ENCODE data around the gene RNF180.
"Not testable (repeated sequence)": the region's sequence is repeated elsewhere in the genome, so short reads cannot be mapped to it uniquely, and the experiment has no call there.

RNF180 gene

DNA sequence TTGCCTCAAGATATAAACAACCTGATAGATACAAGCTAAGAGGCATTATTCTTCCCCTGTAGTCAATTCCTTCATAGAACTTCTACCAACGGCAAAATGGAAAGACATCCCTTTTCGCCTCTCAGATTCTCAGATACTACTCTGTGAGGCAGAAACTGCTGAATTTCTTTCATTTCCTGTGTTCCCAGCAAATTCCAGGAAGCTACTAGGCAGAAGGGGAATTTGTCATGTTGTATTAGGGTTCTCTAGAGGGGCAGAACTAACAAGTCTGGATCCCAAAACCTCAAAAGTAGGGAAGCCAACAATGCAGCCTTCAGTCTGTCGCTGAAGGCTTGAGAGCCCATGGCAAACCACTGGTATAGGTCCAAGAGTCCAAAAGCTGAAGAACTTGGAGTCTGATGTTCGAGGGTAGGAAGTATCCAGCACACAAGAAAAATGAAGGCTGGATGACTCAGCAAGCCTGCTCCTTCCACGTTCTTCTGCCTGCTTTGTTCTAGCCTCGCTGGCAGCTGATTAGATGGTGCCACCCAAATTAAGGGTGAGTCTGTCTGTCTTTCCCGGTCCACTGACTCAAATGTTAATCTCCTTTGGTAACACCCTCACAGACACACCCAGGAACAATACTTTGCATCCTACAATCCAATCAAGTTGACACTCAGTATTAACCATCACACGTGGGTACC, 15.2 kb downstream of the RNF180 start:
- no peak for DNase-seq (ENCODE audit: low read depth in 2 of 2, low spot score in 1 of 2)

GRCh38 chr5:64181440-64181839, 15.8 kb downstream of the RNF180 start:
- DNase-seq (ENCODE audit: low read depth in 2 of 2, low spot score in 1 of 2), result no peak

DNA sequence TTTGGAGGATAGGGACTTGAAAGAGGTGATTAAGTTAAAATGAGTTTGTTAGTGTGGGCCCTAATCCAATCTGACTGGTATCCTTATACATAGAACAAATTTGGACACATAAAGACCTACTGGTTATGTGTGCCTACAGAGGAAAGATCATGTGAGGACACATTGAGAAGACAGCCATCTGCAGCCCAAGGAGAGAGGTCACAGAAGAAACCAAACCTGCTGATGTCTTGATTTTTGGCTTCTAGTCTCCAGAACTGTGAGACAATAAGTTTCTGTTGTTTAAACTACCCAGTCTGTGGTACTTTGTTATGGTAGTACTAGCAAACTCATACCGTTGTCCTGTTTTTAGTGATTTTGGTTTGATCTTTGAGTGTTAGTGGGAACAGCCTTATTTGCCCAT, 18.3 kb downstream of the RNF180 start:
- no peak for DNase-seq (ENCODE audit: low read depth in 2 of 2, low spot score in 1 of 2)

DNA sequence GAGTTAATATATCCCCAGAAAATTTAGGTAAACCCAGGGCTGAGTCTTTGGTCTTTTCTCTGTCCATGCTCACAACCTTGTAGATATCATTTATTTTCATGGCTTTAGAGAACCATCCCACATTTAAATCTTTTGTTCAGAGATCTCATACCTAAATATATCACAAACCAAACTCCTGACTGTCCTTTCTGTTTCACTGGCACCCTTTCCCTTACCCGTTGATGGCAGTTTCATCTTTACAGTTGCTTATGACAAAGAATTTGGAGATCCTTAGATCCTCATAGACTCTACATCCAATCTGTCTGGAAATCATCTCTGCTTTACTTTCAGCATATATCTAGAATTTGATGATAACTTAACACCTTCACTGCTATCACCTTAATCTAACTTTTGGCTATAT, 19.2 kb downstream of the RNF180 start:
- no peak for DNase-seq (ENCODE audit: low read depth in 2 of 2, low spot score in 1 of 2)

DNA sequence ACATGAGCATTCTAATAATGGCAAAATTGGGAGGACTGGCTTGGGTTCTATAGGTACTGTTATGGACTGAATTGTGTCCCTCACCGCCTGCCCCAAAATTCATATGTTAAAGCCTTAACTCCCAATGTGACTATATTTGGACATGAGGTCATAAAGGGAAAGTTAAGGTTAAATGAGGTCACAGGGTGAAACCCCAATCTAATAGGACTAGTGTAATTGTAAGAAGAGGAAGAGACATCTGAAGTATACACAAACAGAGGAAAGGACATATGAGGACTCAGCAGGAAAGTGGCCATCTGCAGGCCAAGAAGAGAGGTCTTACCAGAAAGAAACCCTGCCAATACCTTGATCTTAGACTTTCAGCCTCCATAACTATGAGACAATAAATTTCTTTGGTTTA, 23.1 kb downstream of the RNF180 start:
- DNase-seq (ENCODE audit: low read depth in 2 of 2, low spot score in 1 of 2), result no peak

GRCh38 chr5:64190562-64191306, 25.1 kb downstream of the RNF180 start:
- no peak for DNase-seq (ENCODE audit: low read depth in 2 of 2, low spot score in 1 of 2)

DNA sequence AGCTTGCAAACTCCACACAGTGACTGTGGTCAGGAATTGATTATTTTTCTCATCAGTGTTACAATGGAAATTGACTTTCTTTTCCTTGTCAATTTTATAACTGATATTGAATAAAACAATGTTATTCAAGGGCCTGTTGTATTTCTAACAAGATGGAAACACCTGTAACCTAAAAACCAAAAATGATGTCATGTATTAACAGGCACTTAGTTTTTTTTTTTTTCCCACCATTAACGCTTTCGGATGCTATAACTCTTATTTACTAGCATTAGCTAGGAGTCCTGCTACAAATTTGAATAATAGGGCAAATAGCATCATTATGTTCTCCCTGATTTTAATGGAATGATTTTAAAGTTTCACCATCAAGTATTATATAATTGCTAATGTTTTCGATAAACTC, 30.3 kb downstream of the RNF180 start:
- no peak for DNase-seq (ENCODE audit: low read depth in 2 of 2, low spot score in 1 of 2)

GRCh38 chr5:64199425-64199824, 33.8 kb downstream of the RNF180 start:
- DNase-seq (ENCODE audit: low read depth in 2 of 2, low spot score in 1 of 2), result no peak

- no peak for DNase-seq (ENCODE audit: low read depth in 2 of 2, low spot score in 1 of 2)
Measured at GRCh38 chr5:64201996-64202395, 36.4 kb downstream of the RNF180 start.

GRCh38 chr5:64206653-64207052, 41.0 kb downstream of the RNF180 start:
- no peak for DNase-seq (ENCODE audit: low read depth in 2 of 2, low spot score in 1 of 2)

GRCh38 chr5:64207978-64208377, 42.3 kb downstream of the RNF180 start:
- DNase-seq (ENCODE audit: low read depth in 2 of 2, low spot score in 1 of 2), result no peak

- no peak for DNase-seq (ENCODE audit: low read depth in 2 of 2, low spot score in 1 of 2)
Measured at GRCh38 chr5:64209353-64209752, 43.7 kb downstream of the RNF180 start.

DNA sequence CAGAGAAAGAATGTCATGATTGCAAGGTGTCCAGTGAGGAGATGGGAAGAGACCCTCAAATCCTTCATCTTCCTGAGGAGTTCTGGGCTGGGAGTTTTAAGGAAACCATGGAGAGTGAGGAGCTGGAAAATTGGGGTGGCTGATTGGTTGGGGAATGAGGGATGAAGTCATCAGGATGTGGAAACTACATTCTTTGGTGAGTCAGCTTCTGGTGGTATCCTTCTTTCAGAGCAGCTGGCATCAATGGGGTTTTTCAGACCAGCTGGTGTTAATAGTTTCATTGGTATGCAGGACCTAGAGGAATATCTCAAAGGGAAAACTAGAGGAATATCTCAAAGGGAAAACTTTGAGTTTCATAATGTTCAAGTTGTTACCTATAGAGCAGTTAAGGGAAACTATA, 45.2 kb downstream of the RNF180 start:
- DNase-seq (ENCODE audit: low read depth in 2 of 2, low spot score in 1 of 2), result no peak

GRCh38 chr5:64213011-64213410, 47.4 kb downstream of the RNF180 start:
- DNase-seq (ENCODE audit: low read depth in 2 of 2, low spot score in 1 of 2), result no peak

DNA sequence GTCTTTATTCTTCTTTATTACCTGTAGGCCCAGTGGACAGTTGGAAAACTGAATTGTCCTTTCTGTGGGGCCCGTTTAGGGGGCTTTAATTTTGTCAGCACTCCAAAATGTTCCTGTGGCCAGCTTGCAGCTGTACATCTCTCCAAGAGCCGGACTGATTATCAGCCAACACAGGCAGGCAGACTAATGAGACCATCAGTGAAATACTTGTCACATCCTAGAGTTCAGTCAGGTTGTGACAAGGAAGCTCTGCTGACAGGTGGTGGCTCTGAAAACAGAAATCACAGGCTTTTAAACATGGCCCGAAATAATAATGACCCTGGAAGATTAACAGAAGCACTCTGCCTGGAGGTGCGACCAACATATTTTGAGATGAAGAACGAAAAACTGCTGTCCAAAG, 47.9 kb downstream of the RNF180 start:
- DNase-seq (ENCODE audit: low read depth in 2 of 2, low spot score in 1 of 2), result no peak

GRCh38 chr5:64214132-64214531, 48.5 kb downstream of the RNF180 start:
- DNase-seq (ENCODE audit: low read depth in 2 of 2, low spot score in 1 of 2), result no peak

- DNase-seq (ENCODE audit: low read depth in 2 of 2, low spot score in 1 of 2), result no peak
Measured at GRCh38 chr5:64221911-64222310, 56.3 kb downstream of the RNF180 start.

- DNase-seq (ENCODE audit: low read depth in 2 of 2, low spot score in 1 of 2), result not testable (repeated sequence)
Measured at GRCh38 chr5:64225286-64225981, 59.8 kb downstream of the RNF180 start.

GRCh38 chr5:64227131-64227537, 61.5 kb downstream of the RNF180 start:
- DNase-seq (ENCODE audit: low read depth in 2 of 2, low spot score in 1 of 2), result not testable (repeated sequence)

DNA sequence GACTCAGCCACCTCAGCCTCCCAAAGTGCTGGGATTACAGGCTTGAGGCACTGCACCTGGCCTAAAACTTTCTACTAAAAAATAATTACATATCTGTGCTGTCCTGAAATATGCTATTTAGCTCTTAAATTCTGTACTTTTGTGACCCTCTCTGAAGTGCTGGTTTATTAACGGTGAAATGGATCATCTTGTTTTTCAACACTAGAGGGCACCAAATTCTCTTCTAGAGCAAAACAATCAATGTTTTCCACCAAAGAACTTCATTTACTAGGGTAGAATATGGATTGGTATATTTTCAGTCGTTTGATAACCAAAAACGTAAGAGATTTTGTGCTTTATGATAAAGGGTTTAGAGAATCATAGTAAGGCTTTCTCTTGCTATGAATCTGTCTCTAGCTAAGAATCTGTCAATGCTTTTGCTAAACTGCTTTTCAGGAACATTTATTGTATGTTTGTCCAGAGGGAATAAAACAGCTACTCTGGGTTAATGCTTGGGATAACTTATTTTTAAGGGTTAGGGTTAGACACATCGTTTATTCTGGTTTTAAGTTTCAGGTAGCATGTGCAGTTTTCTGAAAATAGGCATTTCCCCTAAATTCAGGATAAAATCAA, 63.6 kb downstream of the RNF180 start:
- DNase-seq (ENCODE audit: low read depth in 2 of 2, low spot score in 1 of 2), result no peak

- DNase-seq (ENCODE audit: low read depth in 2 of 2, low spot score in 1 of 2), result no peak
Measured at GRCh38 chr5:64260756-64261155, 95.1 kb downstream of the RNF180 start.

DNA sequence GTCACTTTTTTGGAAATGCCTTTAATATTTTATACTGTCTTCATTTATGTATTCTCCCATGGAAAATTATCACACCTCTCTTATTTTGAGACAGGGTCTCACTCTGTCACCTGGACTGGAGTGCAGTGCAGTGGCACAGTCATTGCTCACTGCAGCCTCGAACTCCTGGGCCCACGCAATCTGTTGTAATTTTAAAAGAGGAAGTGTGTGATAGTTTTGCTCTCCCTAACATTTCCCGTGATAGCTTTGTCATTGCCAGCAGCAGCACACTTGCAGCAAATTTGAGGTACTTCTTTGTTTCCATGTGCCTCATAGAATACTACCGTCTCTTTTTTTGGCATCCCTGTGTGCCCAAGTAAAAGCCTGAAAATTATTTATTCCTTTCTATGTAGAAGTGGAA, 103.5 kb downstream of the RNF180 start:
- DNase-seq (ENCODE audit: low read depth in 2 of 2, low spot score in 1 of 2), result no peak

Measured in stimulated activated CD8-positive, alpha-beta memory T cell treated with anti-CD3 and anti-CD28 coated beads, Interleukin-4, amount 100 ng/mL, for 4 hours (primary cell).